ENCODE measurements around the gene MXD4. TPM values are rescaled to one million over a fixed set of nuclear protein-coding genes. Genes with fewer than 3 reads are reported as not detected.
"Not testable (repeated sequence)": the region's sequence is repeated elsewhere in the genome, so short reads cannot be mapped to it uniquely, and the experiment has no call there.

The MXD4 gene
- total RNA-seq, 1 donor from 2014 or later = 84.7 TPM

GRCh38 chr4:2212831-2213230 is 49.1 kb downstream of the MXD4 start:
- intact Hi-C loops (cut with DNase I) = no loop called here
- no peak for ATAC-seq
- no peak for DNase-seq (ENCODE audit: low spot score)

- ATAC-seq; intact Hi-C loops (cut with DNase I); DNase-seq (ENCODE audit: low spot score): not testable (repeated sequence)
Observed at GRCh38 chr4:2202789-2203188, 59.1 kb downstream of the MXD4 start.

Other genes starting within 250 kb of the MXD4 start
- 8.1 TPM for gene NAT8L, start 202.8 kb downstream of the MXD4 start, total RNA-seq
- 15.4 TPM for gene HAUS3, start 20.0 kb downstream of the MXD4 start, total RNA-seq
- 7.7 TPM for gene POLN, start 20.0 kb downstream of the MXD4 start, total RNA-seq
- gene ZFYVE28, start 156.5 kb upstream of the MXD4 start, total RNA-seq = 23.2 TPM
- gene CFAP99, start 156.8 kb upstream of the MXD4 start, total RNA-seq = not detected
- 44.5 TPM for gene RNF4, start 207.0 kb upstream of the MXD4 start, total RNA-seq

Measured in sciatic nerve (tissue), 2 donors.